MM.1S (cell line): ENCODE results near the gene RNF212.

ENCODE experiments used
- DNase-seq: peaks from one replicate; pipeline ENCODE4 v3.0.0-alpha.2; 2015
- H2AFZ ChIP-seq: fragments of 300-600 bp; sonication (generic); 2 replicates; pipeline ENCODE4 v1.6.0; 2016; ENCODE audit warnings: antibody characterized with exemption, low read length
- H3F3A ChIP-seq: fragments of 300-600 bp; sonication (generic); 2 replicates; pipeline ENCODE4 v1.6.1; 2016; ENCODE audit warnings: mild to moderate bottlenecking, antibody characterized with exemption, low read length, moderate library complexity, mixed read lengths; ENCODE audit not compliant: insufficient read depth
- H3K27ac ChIP-seq: fragments of 300-600 bp; sonication (generic); 2 replicates; pipeline ENCODE4 v1.5.1; 2016; ENCODE audit warnings: mild to moderate bottlenecking, low read length
- H3K27me3 ChIP-seq: fragments of 300-600 bp; sonication (generic); replicated peaks from 2 replicates; pipeline ENCODE4 v1.6.0; 2016; ENCODE audit warnings: low read length; ENCODE audit not compliant: insufficient read depth
- H3K36me3 ChIP-seq: fragments of 300-600 bp; sonication (generic); replicated peaks from 2 replicates; pipeline ENCODE4 v1.6.1; 2016; ENCODE audit warnings: mild to moderate bottlenecking, low read length, mixed read lengths; ENCODE audit not compliant: insufficient read depth
- H3K4me1 ChIP-seq: fragments of 300-600 bp; sonication (generic); 2 replicates; pipeline ENCODE4 v1.6.1; 2016; ENCODE audit warnings: low read length, mixed read lengths
- H3K4me2 ChIP-seq: fragments of 300-600 bp; sonication (generic); 2 replicates; pipeline ENCODE4 v1.6.0; 2016; ENCODE audit warnings: low read depth, low read length
- H3K4me3 ChIP-seq: fragments of 300-600 bp; sonication (generic); 2 replicates; pipeline ENCODE4 v1.5.1; 2016; ENCODE audit warnings: low read length, mixed read lengths
- H3K79me2 ChIP-seq: fragments of 300-600 bp; sonication (generic); 2 replicates; pipeline ENCODE4 v1.6.1; 2016; ENCODE audit warnings: mixed run types, low read length, mixed read lengths
- H3K9ac ChIP-seq: fragments of 300-600 bp; sonication (generic); 2 replicates; pipeline ENCODE4 v1.6.1; 2016; ENCODE audit warnings: low read length, mixed read lengths
- H3K9me2 ChIP-seq: fragments of 300-600 bp; sonication (generic); replicated peaks from 2 replicates; pipeline ENCODE4 v1.6.1; 2016; ENCODE audit warnings: mild to moderate bottlenecking, low read length, mixed read lengths; ENCODE audit not compliant: insufficient read depth
- H3K9me3 ChIP-seq: fragments of 300-600 bp; sonication (generic); replicated peaks from 2 replicates; pipeline ENCODE4 v1.6.1; 2016; ENCODE audit warnings: mild to moderate bottlenecking, low read length, mixed read lengths; ENCODE audit not compliant: insufficient read depth
- H4K20me1 ChIP-seq: fragments of 300-600 bp; sonication (generic); 2 replicates; pipeline ENCODE4 v1.6.1; 2016; ENCODE audit warnings: mild to moderate bottlenecking, low read length, moderate library complexity, mixed read lengths; ENCODE audit not compliant: insufficient read depth
- EZH2 ChIP-seq: fragments of 300-600 bp; sonication (generic); optimal IDR thresholded peaks from 2 replicates; pipeline ENCODE3; 2017; ENCODE audit warnings: low read depth, mild to moderate bottlenecking, antibody characterized with exemption, low read length, mixed read lengths
- EZH2phosphoT487 ChIP-seq: fragments of 300-600 bp; sonication (generic); IDR thresholded peaks from 2 replicates; pipeline ENCODE4 v1.6.1; 2018; ENCODE audit warnings: antibody characterized with exemption, low read length
- TF ChIP-seq, protein P1 (sequence below): fragments of 300-600 bp; sonication (generic); IDR thresholded peaks from 2 replicates; pipeline ENCODE4 v1.5.1; 2016; ENCODE audit warnings: antibody characterized with exemption, low read length, mixed read lengths

The RNF212 gene

DNA sequence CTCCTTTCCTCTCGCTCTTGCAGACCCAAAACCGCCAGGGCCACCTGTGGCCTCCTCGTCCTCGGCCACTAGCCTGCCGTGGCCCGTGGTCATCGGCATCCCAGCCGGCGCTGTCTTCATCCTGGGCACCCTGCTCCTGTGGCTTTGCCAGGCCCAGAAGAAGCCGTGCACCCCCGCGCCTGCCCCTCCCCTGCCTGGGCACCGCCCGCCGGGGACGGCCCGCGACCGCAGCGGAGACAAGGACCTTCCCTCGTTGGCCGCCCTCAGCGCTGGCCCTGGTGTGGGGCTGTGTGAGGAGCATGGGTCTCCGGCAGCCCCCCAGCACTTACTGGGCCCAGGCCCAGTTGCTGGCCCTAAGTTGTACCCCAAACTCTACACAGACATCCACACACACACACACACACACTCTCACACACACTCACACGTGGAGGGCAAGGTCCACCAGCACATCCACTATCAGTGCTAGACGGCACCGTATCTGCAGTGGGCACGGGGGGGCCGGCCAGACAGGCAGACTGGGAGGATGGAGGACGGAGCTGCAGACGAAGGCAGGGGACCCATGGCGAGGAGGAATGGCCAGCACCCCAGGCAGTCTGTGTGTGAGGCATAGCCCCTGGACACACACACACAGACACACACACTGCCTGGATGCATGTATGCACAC lies 88.3 kb downstream of the RNF212 start:
- H3K9me3 ChIP-seq, result no peaks in the 10 kb centered on the region
- H3K79me2 ChIP-seq, result no peaks in the 10 kb centered on the region
- no peak for TF ChIP-seq EZH2phosphoT487
- TF ChIP-seq EZH2, result no peak
- TF ChIP-seq, protein P1, sequence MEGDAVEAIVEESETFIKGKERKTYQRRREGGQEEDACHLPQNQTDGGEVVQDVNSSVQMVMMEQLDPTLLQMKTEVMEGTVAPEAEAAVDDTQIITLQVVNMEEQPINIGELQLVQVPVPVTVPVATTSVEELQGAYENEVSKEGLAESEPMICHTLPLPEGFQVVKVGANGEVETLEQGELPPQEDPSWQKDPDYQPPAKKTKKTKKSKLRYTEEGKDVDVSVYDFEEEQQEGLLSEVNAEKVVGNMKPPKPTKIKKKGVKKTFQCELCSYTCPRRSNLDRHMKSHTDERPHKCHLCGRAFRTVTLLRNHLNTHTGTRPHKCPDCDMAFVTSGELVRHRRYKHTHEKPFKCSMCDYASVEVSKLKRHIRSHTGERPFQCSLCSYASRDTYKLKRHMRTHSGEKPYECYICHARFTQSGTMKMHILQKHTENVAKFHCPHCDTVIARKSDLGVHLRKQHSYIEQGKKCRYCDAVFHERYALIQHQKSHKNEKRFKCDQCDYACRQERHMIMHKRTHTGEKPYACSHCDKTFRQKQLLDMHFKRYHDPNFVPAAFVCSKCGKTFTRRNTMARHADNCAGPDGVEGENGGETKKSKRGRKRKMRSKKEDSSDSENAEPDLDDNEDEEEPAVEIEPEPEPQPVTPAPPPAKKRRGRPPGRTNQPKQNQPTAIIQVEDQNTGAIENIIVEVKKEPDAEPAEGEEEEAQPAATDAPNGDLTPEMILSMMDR, result no peak
- no peak overlapping the region for H3K4me3 ChIP-seq
- H3K36me3 ChIP-seq, result no peaks in the 10 kb centered on the region
- no peaks in the 10 kb centered on the region for H3K27me3 ChIP-seq
- H3K27ac ChIP-seq, result no peak overlapping the region
- H2AFZ ChIP-seq, result no peak overlapping the region
- DNase-seq, result no peak
- no peaks in the 10 kb centered on the region for H3F3A ChIP-seq
- no peak overlapping the region for H3K4me2 ChIP-seq
- H3K9me2 ChIP-seq, result no peaks in the 10 kb centered on the region
- no peak overlapping the region for H3K9ac ChIP-seq
- no peaks in the 10 kb centered on the region for H4K20me1 ChIP-seq
- no peaks in the 10 kb centered on the region for H3K4me1 ChIP-seq

DNA sequence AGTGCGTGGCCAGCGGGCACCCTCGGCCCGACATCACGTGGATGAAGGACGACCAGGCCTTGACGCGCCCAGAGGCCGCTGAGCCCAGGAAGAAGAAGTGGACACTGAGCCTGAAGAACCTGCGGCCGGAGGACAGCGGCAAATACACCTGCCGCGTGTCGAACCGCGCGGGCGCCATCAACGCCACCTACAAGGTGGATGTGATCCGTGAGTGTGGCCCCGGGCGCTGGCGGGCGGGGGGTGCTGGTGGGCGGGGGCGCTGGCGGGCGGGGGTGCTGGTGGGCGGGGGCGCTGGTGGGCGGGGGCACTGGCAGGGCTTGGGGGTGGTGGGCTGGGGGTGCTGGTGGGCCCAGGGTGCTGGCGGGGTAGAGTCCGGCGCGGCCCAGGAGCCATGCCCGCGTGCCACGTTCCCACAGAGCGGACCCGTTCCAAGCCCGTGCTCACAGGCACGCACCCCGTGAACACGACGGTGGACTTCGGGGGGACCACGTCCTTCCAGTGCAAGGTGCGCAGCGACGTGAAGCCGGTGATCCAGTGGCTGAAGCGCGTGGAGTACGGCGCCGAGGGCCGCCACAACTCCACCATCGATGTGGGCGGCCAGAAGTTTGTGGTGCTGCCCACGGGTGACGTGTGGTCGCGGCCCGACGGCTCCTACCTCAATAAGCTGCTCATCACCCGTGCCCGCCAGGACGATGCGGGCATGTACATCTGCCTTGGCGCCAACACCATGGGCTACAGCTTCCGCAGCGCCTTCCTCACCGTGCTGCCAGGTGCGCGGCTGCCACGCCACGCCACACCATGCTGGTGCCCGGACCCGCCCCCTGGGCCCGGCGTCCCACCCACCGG lies 89.2 kb downstream of the RNF212 start:
- H4K20me1 ChIP-seq, result no peaks in the 10 kb centered on the region
- no peak for DNase-seq
- no peaks in the 10 kb centered on the region for H3K36me3 ChIP-seq
- no peaks in the 10 kb centered on the region for H3F3A ChIP-seq
- no peaks in the 10 kb centered on the region for H3K9me2 ChIP-seq
- TF ChIP-seq EZH2phosphoT487 (no peak), EZH2 (no peak)
- TF ChIP-seq, protein P1, result no peak
- H3K9me3 ChIP-seq, result no peaks in the 10 kb centered on the region
- H3K79me2 ChIP-seq, result no peaks in the 10 kb centered on the region
- no peaks in the 10 kb centered on the region for H3K27me3 ChIP-seq
- no peaks in the 10 kb centered on the region for H3K4me1 ChIP-seq
- no peak overlapping the region for H3K4me3 ChIP-seq
- no peak overlapping the region for H2AFZ ChIP-seq
- H3K9ac ChIP-seq, result no peak overlapping the region
- H3K27ac ChIP-seq, result no peak overlapping the region
- H3K4me2 ChIP-seq, result no peak overlapping the region

DNA sequence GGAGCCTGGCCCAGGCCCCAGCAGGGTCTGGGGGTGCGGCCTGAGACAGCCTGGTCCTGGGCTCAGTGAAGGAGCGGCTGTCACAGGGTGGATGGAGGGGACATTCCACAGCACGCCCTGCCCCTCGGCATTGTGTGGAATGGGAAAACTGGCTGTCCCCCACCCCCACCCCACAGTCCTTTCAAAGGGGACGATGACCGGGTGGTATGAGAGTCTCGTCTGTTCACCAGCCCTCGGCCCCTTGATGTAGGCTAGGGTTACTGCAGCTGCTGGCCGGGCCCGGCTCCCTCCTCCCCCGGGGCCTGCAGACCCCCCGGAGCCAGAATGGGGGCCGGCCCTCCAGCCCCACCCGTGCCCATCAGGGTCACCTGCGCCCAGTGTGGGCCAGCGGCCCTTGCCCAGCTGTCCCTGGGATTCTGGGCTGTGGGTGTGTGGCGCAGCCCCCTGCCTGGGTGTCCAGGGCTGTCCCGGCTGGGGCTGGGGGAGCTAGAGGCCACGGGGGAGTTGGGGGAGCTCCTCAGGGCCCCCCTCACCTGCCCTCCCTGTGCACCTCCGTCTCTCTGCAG lies 90.2 kb downstream of the RNF212 start:
- H3K9me3 ChIP-seq, result no peaks in the 10 kb centered on the region
- H3K27me3 ChIP-seq, result no peaks in the 10 kb centered on the region
- no peak for DNase-seq
- no peaks in the 10 kb centered on the region for H4K20me1 ChIP-seq
- no peaks in the 10 kb centered on the region for H3K9me2 ChIP-seq
- H3K27ac ChIP-seq, result no peak overlapping the region
- no peak overlapping the region for H3K9ac ChIP-seq
- H3K4me3 ChIP-seq, result no peak overlapping the region
- H2AFZ ChIP-seq, result no peak overlapping the region
- H3K4me2 ChIP-seq, result no peak overlapping the region
- TF ChIP-seq, protein P1, result no peak
- TF ChIP-seq EZH2phosphoT487 (no peak), EZH2 (no peak)
- H3K79me2 ChIP-seq, result no peaks in the 10 kb centered on the region
- H3F3A ChIP-seq, result no peaks in the 10 kb centered on the region
- no peaks in the 10 kb centered on the region for H3K4me1 ChIP-seq
- no peaks in the 10 kb centered on the region for H3K36me3 ChIP-seq
